GM23338 (cell line): ENCODE measurements around the gene NDOR1. TPM values are rescaled to one million over a fixed set of nuclear protein-coding genes. Genes with fewer than 3 reads are reported as not detected.

Experiments used
- ATAC-seq: fragments of 200-7000 bp; cut with Tn5 transposase; 3 replicates; pipeline ENCODE4 v1.9.1; 2020
- DNase-seq: peaks from one replicate; pipeline ENCODE4 v3.0.0-alpha.2; 2015; ENCODE audit warnings: low spot score
- H2AFZ ChIP-seq: fragments of 200-600 bp; sonication (generic); 2 replicates; pipeline ENCODE4 v1.8.0; 2016; ENCODE audit warnings: antibody characterized with exemption, mild to moderate bottlenecking, moderate library complexity
- H3F3A ChIP-seq: fragments of 200-600 bp; sonication (generic); replicated peaks from 2 replicates; pipeline ENCODE4 v1.8.0; 2017; ENCODE audit warnings: antibody characterized with exemption, mixed run types, low read depth
- H3K27ac ChIP-seq: fragments of 200-600 bp; sonication (generic); 2 replicates; pipeline ENCODE4 v1.6.1; 2016; ENCODE audit warnings: low read depth
- H3K27me3 ChIP-seq: fragments of 200-600 bp; sonication (generic); 2 replicates; pipeline ENCODE4 v1.8.0; 2016; ENCODE audit warnings: mild to moderate bottlenecking, mixed run types, moderate library complexity; ENCODE audit not compliant: insufficient read depth
- H3K36me3 ChIP-seq: fragments of 200-600 bp; sonication (generic); 2 replicates; pipeline ENCODE4 v1.8.0; 2016; ENCODE audit warnings: mild to moderate bottlenecking; ENCODE audit not compliant: insufficient read depth
- H3K4me1 ChIP-seq: fragments of 200-600 bp; sonication (generic); 2 replicates; pipeline ENCODE4 v1.8.0; 2016; ENCODE audit warnings: mild to moderate bottlenecking, moderate library complexity; ENCODE audit not compliant: insufficient read depth
- H3K4me2 ChIP-seq: fragments of 200-600 bp; sonication (generic); 2 replicates; pipeline ENCODE4 v1.7.1; 2017; ENCODE audit warnings: mixed run types
- H3K4me3 ChIP-seq: fragments of 200-600 bp; sonication (generic); 2 replicates; pipeline ENCODE4 v1.6.1; 2016; ENCODE audit warnings: mixed run types
- H3K79me2 ChIP-seq: fragments of 200-600 bp; sonication (generic); replicated peaks from 2 replicates; pipeline ENCODE4 v1.8.0; 2017; ENCODE audit warnings: mild to moderate bottlenecking; ENCODE audit not compliant: insufficient read depth
- H3K9me2 ChIP-seq: fragments of 200-600 bp; sonication (generic); 2 replicates; pipeline ENCODE4 v1.8.0; 2017; ENCODE audit not compliant: insufficient read depth
- H4K20me1 ChIP-seq: fragments of 200-600 bp; sonication (generic); replicated peaks from 2 replicates; pipeline ENCODE4 v1.8.0; 2017; ENCODE audit warnings: mild to moderate bottlenecking; ENCODE audit not compliant: insufficient read depth
- H3K27ac Mint-ChIP-seq: 2 replicates; pipeline ENCODE4 v1.8.0; 2020; ENCODE audit warnings: inconsistent platforms, mild to moderate bottlenecking, moderate library complexity, mixed read lengths
- H3K27me3 Mint-ChIP-seq: 3 replicates; pipeline ENCODE4 v1.8.0; 2022; ENCODE audit warnings: low read depth, mild to moderate bottlenecking, moderate library complexity, mixed read lengths, inconsistent platforms; ENCODE audit not compliant: insufficient read depth, poor library complexity
- H3K36me3 Mint-ChIP-seq: 3 replicates; pipeline ENCODE4 v1.8.0; 2021; ENCODE audit warnings: low read depth, mild to moderate bottlenecking, inconsistent platforms, moderate library complexity, mixed read lengths
- H3K4me1 Mint-ChIP-seq: 3 replicates; pipeline ENCODE4 v1.8.0; 2020; ENCODE audit warnings: mild to moderate bottlenecking, inconsistent platforms, mixed read lengths
- H3K4me3 Mint-ChIP-seq: 3 replicates; pipeline ENCODE4 v1.8.0; 2021; ENCODE audit warnings: moderate library complexity, mild to moderate bottlenecking, inconsistent platforms, mixed read lengths
- H3K9me3 Mint-ChIP-seq: 3 replicates; pipeline ENCODE4 v1.8.0; 2020; ENCODE audit warnings: moderate library complexity, mild to moderate bottlenecking, inconsistent platforms, mixed read lengths
- EZH2phosphoT487 ChIP-seq: fragments of 200-600 bp; sonication (generic); IDR thresholded peaks from one replicate; pipeline ENCODE4 v1.8.1; 2018; ENCODE audit warnings: antibody characterized with exemption; ENCODE audit not compliant: unreplicated experiment
- POLR2AphosphoS5 ChIP-seq: IDR thresholded peaks from 2 replicates; pipeline ENCODE4 v1.6.1; 2016; ENCODE audit warnings: antibody characterized with exemption, low read depth
- polyA plus RNA-seq: library from polyadenylated mRNA; unstranded; fragments of >200 nt; fragmentation: Nextera tagmentation; extraction: Ambion mirVana; gene quantifications from 2 replicates; pipeline ENCODE4 v1.2.1, GENCODE V29; 2016
- total RNA-seq: library from RNA; depleted of rRNA; stranded (reverse); fragments of >200 nt; shearing (Covaris generic); gene quantifications from 2 replicates; pipeline ENCODE4 v1.2.3, GENCODE V29; 2014
- TF ChIP-seq, protein P1 (sequence below), 2 experiments: fragments of 200-600 bp in 1 of 2; sonication (generic) in 1 of 2; conservative IDR thresholded peaks; 2 replicates each; pipeline versions ENCODE4 v1.5.1 to v1.6.1; 2016 to 2017; ENCODE audit warnings: antibody characterized with exemption in 2 of 2, low read depth in 2 of 2, mild to moderate bottlenecking in 2 of 2, moderate library complexity in 1 of 2
- TF ChIP-seq, protein P2 (sequence below): IDR thresholded peaks from one replicate; pipeline ENCODE4 v1.6.1; 2018; ENCODE audit warnings: antibody characterized with exemption; ENCODE audit not compliant: unreplicated experiment
- TF ChIP-seq, protein P3 (sequence below): fragments of 250-450 bp; sonication (Bioruptor Pico); IDR thresholded peaks from 2 replicates; pipeline ENCODE4 v1.5.0; 2020; ENCODE audit warnings: mild to moderate bottlenecking, moderate library complexity

NDOR1 gene
- total and polyA plus RNA-seq, 2 experiments from 2014 or later = 19.4 to 38.1 TPM

DNA sequence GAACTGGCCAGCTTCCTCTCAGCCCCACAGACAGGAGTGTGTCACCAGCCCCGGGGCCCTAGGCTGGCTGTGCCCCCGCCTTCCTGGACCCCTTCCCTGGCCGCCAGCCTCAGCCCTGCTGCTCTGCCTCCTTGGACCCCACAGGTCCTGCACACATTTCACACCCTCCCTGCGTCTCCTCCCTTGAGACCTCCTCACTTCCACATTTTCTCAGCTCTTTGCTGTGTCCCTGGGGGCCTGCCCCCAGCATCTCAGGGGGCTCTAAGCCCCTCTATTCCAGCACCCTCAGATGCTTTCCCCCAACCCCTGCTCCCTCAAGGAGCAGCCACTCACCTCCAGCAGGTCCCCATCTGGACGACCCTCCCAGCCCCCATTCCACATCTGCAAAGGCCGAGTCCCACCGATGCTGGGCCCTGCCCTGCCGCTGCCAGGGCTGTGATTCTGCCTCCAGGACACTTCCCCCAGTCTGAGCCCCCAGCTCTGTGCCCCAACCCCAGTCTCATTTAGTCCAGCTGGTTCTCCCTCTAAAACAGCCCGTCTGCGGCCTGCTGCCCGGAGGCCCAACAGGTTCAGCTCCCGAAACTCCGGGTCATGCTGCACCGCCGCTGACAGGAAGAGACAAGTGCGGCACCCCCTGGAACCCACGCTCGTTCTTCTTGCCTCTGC lies 29.4 kb downstream of the NDOR1 start:
- Histone ChIP-seq H3K9me2 (no peaks in the 10 kb centered on the region), H3K79me2 (peaks cover 12% of the 10 kb centered on the region), H3K27ac (no peak overlapping the region), H3K4me3 (no peak overlapping the region), H3K4me2 (no peak overlapping the region), H2AFZ (no peak overlapping the region), H3F3A (0 out of 2 replicates have a peak, but pooled peaks cover under 1% of the 10 kb centered on the region), H3K27me3 (no peaks in the 10 kb centered on the region), H4K20me1 (no peaks in the 10 kb centered on the region; the same call in 1 of the 2 replicates), H3K36me3 (no peaks in the 10 kb centered on the region), H3K4me1 (peaks cover 13% of the 10 kb centered on the region; the same call in 1 of the 2 replicates)
- Mint-ChIP-seq H3K4me1 (peaks cover 18% of the 10 kb centered on the region), H3K27ac (no peak overlapping the region), H3K36me3 (peaks cover 3% of the 10 kb centered on the region; the same call in 1 of the 3 replicates), H3K27me3 (peaks cover 10% of the 10 kb centered on the region), H3K4me3 (no peak overlapping the region), H3K9me3 (no peaks in the 10 kb centered on the region)
- ATAC-seq = no peak
- TF ChIP-seq POLR2AphosphoS5 (no peak), EZH2phosphoT487 (no peak)
- TF ChIP-seq, protein P1, sequence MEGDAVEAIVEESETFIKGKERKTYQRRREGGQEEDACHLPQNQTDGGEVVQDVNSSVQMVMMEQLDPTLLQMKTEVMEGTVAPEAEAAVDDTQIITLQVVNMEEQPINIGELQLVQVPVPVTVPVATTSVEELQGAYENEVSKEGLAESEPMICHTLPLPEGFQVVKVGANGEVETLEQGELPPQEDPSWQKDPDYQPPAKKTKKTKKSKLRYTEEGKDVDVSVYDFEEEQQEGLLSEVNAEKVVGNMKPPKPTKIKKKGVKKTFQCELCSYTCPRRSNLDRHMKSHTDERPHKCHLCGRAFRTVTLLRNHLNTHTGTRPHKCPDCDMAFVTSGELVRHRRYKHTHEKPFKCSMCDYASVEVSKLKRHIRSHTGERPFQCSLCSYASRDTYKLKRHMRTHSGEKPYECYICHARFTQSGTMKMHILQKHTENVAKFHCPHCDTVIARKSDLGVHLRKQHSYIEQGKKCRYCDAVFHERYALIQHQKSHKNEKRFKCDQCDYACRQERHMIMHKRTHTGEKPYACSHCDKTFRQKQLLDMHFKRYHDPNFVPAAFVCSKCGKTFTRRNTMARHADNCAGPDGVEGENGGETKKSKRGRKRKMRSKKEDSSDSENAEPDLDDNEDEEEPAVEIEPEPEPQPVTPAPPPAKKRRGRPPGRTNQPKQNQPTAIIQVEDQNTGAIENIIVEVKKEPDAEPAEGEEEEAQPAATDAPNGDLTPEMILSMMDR (conservative IDR thresholded peaks at IDR 0.05; ENCODE audit: low read depth in 2 of 2) = no peak
- TF ChIP-seq, protein P2, sequence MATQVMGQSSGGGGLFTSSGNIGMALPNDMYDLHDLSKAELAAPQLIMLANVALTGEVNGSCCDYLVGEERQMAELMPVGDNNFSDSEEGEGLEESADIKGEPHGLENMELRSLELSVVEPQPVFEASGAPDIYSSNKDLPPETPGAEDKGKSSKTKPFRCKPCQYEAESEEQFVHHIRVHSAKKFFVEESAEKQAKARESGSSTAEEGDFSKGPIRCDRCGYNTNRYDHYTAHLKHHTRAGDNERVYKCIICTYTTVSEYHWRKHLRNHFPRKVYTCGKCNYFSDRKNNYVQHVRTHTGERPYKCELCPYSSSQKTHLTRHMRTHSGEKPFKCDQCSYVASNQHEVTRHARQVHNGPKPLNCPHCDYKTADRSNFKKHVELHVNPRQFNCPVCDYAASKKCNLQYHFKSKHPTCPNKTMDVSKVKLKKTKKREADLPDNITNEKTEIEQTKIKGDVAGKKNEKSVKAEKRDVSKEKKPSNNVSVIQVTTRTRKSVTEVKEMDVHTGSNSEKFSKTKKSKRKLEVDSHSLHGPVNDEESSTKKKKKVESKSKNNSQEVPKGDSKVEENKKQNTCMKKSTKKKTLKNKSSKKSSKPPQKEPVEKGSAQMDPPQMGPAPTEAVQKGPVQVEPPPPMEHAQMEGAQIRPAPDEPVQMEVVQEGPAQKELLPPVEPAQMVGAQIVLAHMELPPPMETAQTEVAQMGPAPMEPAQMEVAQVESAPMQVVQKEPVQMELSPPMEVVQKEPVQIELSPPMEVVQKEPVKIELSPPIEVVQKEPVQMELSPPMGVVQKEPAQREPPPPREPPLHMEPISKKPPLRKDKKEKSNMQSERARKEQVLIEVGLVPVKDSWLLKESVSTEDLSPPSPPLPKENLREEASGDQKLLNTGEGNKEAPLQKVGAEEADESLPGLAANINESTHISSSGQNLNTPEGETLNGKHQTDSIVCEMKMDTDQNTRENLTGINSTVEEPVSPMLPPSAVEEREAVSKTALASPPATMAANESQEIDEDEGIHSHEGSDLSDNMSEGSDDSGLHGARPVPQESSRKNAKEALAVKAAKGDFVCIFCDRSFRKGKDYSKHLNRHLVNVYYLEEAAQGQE = no peak
- TF ChIP-seq, protein P3, sequence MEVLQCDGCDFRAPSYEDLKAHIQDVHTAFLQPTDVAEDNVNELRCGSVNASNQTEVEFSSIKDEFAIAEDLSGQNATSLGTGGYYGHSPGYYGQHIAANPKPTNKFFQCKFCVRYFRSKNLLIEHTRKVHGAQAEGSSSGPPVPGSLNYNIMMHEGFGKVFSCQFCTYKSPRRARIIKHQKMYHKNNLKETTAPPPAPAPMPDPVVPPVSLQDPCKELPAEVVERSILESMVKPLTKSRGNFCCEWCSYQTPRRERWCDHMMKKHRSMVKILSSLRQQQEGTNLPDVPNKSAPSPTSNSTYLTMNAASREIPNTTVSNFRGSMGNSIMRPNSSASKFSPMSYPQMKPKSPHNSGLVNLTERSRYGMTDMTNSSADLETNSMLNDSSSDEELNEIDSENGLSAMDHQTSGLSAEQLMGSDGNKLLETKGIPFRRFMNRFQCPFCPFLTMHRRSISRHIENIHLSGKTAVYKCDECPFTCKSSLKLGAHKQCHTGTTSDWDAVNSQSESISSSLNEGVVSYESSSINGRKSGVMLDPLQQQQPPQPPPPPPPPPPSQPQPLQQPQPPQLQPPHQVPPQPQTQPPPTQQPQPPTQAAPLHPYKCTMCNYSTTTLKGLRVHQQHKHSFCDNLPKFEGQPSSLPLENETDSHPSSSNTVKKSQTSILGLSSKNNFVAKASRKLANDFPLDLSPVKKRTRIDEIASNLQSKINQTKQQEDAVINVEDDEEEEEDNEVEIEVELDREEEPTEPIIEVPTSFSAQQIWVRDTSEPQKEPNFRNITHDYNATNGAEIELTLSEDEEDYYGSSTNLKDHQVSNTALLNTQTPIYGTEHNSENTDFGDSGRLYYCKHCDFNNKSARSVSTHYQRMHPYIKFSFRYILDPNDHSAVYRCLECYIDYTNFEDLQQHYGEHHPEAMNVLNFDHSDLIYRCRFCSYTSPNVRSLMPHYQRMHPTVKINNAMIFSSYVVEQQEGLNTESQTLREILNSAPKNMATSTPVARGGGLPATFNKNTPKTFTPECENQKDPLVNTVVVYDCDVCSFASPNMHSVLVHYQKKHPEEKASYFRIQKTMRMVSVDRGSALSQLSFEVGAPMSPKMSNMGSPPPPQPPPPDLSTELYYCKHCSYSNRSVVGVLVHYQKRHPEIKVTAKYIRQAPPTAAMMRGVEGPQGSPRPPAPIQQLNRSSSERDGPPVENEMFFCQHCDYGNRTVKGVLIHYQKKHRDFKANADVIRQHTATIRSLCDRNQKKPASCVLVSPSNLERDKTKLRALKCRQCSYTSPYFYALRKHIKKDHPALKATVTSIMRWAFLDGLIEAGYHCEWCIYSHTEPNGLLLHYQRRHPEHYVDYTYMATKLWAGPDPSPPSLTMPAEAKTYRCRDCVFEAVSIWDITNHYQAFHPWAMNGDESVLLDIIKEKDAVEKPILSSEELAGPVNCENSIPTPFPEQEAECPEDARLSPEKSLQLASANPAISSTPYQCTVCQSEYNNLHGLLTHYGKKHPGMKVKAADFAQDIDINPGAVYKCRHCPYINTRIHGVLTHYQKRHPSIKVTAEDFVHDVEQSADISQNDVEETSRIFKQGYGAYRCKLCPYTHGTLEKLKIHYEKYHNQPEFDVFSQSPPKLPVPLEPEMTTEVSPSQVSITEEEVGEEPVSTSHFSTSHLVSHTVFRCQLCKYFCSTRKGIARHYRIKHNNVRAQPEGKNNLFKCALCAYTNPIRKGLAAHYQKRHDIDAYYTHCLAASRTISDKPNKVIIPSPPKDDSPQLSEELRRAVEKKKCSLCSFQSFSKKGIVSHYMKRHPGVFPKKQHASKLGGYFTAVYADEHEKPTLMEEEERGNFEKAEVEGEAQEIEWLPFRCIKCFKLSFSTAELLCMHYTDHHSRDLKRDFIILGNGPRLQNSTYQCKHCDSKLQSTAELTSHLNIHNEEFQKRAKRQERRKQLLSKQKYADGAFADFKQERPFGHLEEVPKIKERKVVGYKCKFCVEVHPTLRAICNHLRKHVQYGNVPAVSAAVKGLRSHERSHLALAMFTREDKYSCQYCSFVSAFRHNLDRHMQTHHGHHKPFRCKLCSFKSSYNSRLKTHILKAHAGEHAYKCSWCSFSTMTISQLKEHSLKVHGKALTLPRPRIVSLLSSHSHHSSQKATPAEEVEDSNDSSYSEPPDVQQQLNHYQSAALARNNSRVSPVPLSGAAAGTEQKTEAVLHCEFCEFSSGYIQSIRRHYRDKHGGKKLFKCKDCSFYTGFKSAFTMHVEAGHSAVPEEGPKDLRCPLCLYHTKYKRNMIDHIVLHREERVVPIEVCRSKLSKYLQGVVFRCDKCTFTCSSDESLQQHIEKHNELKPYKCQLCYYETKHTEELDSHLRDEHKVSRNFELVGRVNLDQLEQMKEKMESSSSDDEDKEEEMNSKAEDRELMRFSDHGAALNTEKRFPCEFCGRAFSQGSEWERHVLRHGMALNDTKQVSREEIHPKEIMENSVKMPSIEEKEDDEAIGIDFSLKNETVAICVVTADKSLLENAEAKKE = no peak
- no peak for DNase-seq
